ENCODE measurements around the gene SDCBP2.

The SDCBP2 gene

GRCh38 chr20:1327827-1328679, 886 bp downstream of the SDCBP2 start:
- DNase-seq, result peak; percentile 15

- DNase-seq, result peak; percentile 20
Observed at GRCh38 chr20:1327241-1327653, 1.7 kb downstream of the SDCBP2 start.

- peak; percentile 15 for DNase-seq
Observed at GRCh38 chr20:1326031-1326930, 2.7 kb downstream of the SDCBP2 start.

- DNase-seq, result peak; percentile 99
Observed at GRCh38 chr20:1325173-1326030, 3.5 kb downstream of the SDCBP2 start.

GRCh38 chr20:1324598-1325172, 4.3 kb downstream of the SDCBP2 start:
- peak; percentile 57 for DNase-seq

GRCh38 chr20:1323830-1324597, 4.9 kb downstream of the SDCBP2 start:
- peak; percentile 12 for DNase-seq

- peak; percentile 9 for DNase-seq
Observed at GRCh38 chr20:1323256-1323655, 5.7 kb downstream of the SDCBP2 start.

- peak; percentile 16 for DNase-seq
Observed at GRCh38 chr20:1322511-1323245, 6.3 kb downstream of the SDCBP2 start.

GRCh38 chr20:1321654-1321939, 7.3 kb downstream of the SDCBP2 start:
- DNase-seq, result no peak

- no peak for DNase-seq
Observed at GRCh38 chr20:1320902-1321653, 7.9 kb downstream of the SDCBP2 start.

GRCh38 chr20:1320016-1320415, 8.9 kb downstream of the SDCBP2 start:
- DNase-seq, result no peak

- DNase-seq, result no peak
Observed at GRCh38 chr20:1319462-1319861, 9.5 kb downstream of the SDCBP2 start.

GRCh38 chr20:1319051-1319450, 9.9 kb downstream of the SDCBP2 start:
- no peak for DNase-seq

GRCh38 chr20:1317545-1318255, 11.2 kb downstream of the SDCBP2 start:
- no peak for DNase-seq

- DNase-seq, result no peak
Observed at GRCh38 chr20:1315804-1316203, 13.1 kb downstream of the SDCBP2 start.

GRCh38 chr20:1313236-1313964, 15.5 kb downstream of the SDCBP2 start:
- DNase-seq, result peak; percentile 74

- DNase-seq, result no peak
Observed at GRCh38 chr20:1312904-1313235, 16.1 kb downstream of the SDCBP2 start.

GRCh38 chr20:1312308-1312707, 16.6 kb downstream of the SDCBP2 start:
- no peak for DNase-seq
